GM12892 (cell line): ENCODE results near the gene TLE5.
"Not testable (repeated sequence)": the region's sequence is repeated elsewhere in the genome, so short reads cannot be mapped to it uniquely, and the experiment has no call there.

Experiments used
- POLR2A ChIP-seq: IDR thresholded peaks from 2 replicates; pipeline ENCODE4 v1.6.1; 2011; ENCODE audit warnings: low read depth, low read length, control low read depth
- POLR2AphosphoS5 ChIP-seq: IDR thresholded peaks from 2 replicates; pipeline ENCODE4 v1.6.1; 2011; ENCODE audit warnings: low read depth, low read length, control low read depth
- TAF1 ChIP-seq: IDR thresholded peaks from 2 replicates; pipeline ENCODE4 v1.6.1; 2011; ENCODE audit warnings: low read depth, mild to moderate bottlenecking, control low read depth, low read length, borderline replicate concordance

GRCh38 chr19:3050016-3050415 is 12.3 kb downstream of the TLE5 start:
- TF ChIP-seq TAF1, POLR2AphosphoS5, POLR2A: not testable (repeated sequence)
